Breast epithelium (tissue), 3 donors: Measurements from ENCODE around the gene NCK2.

ENCODE experiments used
- POLR2A ChIP-seq: fragments of 450-650 bp; IDR thresholded peaks from one replicate; pipeline ENCODE4 v1.6.1; 2016; ENCODE audit warnings: antibody characterized with exemption, mild to moderate bottlenecking, moderate library complexity
- TF ChIP-seq, protein P1 (sequence below), 3 donors: fragments of 450-650 bp; IDR thresholded peaks; one replicate each; pipeline ENCODE4 v1.5.1; 2016 to 2017; ENCODE audit warnings: antibody characterized with exemption in 3 of 3, mild to moderate bottlenecking in 3 of 3, moderate library complexity in 3 of 3

DNA sequence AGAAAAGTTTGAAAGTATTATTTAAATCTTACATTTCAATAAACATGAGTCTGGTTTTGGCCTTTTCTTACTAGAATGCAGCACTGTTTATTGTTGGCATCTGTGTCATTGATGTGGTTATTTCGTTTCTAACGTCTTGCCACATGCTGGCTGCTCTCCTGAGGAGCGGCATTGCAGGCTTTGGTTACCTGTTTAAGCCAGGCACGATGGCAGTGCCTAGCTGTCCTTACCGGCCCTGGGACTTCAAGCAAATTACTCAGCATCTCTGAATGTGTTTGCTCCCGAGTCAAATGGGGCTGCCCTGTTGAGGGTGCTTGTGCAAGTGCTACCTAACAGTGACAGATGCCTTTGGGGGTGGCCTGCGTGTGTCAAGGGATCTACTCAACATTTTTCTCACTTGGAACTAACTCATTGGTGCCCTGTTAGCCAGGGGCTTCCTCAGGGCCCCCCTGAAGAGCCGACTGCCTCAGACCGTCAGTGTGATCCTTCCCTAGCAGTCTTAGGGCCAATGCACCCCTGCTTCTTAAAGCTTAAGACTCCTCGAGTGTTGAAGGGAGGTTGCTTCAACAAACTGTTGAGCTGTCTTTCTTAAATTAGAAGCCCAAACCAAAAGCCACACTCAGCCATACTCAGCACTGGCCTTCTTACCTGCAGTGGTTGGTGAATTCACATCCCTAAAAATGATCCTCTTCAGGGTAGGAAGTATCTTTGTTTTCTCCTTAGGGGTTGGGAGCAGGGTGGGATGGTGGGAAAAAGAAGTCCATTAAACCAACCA is 151.5 kb downstream of the NCK2 start:
- TF ChIP-seq, protein P1, sequence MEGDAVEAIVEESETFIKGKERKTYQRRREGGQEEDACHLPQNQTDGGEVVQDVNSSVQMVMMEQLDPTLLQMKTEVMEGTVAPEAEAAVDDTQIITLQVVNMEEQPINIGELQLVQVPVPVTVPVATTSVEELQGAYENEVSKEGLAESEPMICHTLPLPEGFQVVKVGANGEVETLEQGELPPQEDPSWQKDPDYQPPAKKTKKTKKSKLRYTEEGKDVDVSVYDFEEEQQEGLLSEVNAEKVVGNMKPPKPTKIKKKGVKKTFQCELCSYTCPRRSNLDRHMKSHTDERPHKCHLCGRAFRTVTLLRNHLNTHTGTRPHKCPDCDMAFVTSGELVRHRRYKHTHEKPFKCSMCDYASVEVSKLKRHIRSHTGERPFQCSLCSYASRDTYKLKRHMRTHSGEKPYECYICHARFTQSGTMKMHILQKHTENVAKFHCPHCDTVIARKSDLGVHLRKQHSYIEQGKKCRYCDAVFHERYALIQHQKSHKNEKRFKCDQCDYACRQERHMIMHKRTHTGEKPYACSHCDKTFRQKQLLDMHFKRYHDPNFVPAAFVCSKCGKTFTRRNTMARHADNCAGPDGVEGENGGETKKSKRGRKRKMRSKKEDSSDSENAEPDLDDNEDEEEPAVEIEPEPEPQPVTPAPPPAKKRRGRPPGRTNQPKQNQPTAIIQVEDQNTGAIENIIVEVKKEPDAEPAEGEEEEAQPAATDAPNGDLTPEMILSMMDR (IDR thresholded peaks at IDR 0.05) = no peak
- TF ChIP-seq POLR2A = no peak
